IPS-NIHi11 (cell line): ENCODE results near the gene PTPRM.

Source experiments
- DNase-seq: peaks from one replicate; pipeline ENCODE4 v3.0.0; 2012; ENCODE audit warnings: mixed read lengths, low spot score

PTPRM gene

GRCh38 chr18:8365006-8365405 lies 797.9 kb downstream of the PTPRM start:
- no peak for DNase-seq

- DNase-seq: no peak
Observed at GRCh38 chr18:8365528-8365927, 798.4 kb downstream of the PTPRM start.

GRCh38 chr18:8366070-8366469 lies 799.0 kb downstream of the PTPRM start:
- DNase-seq: no peak

GRCh38 chr18:8366656-8367055 lies 799.5 kb downstream of the PTPRM start:
- DNase-seq: peak; percentile 14

- DNase-seq: peak; percentile 83
Observed at GRCh38 chr18:8367217-8367988, 800.3 kb downstream of the PTPRM start.

GRCh38 chr18:8368512-8369217 lies 801.5 kb downstream of the PTPRM start:
- no peak for DNase-seq

GRCh38 chr18:8373486-8373885 lies 806.4 kb downstream of the PTPRM start:
- DNase-seq: no peak

GRCh38 chr18:8374676-8375075 lies 807.6 kb downstream of the PTPRM start:
- no peak for DNase-seq

GRCh38 chr18:8375249-8375648 lies 808.1 kb downstream of the PTPRM start:
- DNase-seq: no peak

GRCh38 chr18:8376113-8376512 lies 809.0 kb downstream of the PTPRM start:
- no peak for DNase-seq

GRCh38 chr18:8379187-8379941 lies 812.2 kb downstream of the PTPRM start:
- no peak for DNase-seq

GRCh38 chr18:8380006-8380405 lies 812.9 kb downstream of the PTPRM start:
- DNase-seq: no peak

- no peak for DNase-seq
Observed at GRCh38 chr18:8380926-8381325, 813.8 kb downstream of the PTPRM start.

GRCh38 chr18:8381821-8382459 lies 814.8 kb downstream of the PTPRM start:
- no peak for DNase-seq

GRCh38 chr18:8385400-8385799 lies 818.3 kb downstream of the PTPRM start:
- DNase-seq: no peak

GRCh38 chr18:8386669-8387380 lies 819.7 kb downstream of the PTPRM start:
- DNase-seq: no peak

GRCh38 chr18:8389391-8390340 lies 822.5 kb downstream of the PTPRM start:
- DNase-seq: peak; percentile 83

GRCh38 chr18:8391068-8391467 lies 824.0 kb downstream of the PTPRM start:
- no peak for DNase-seq

GRCh38 chr18:8396254-8396653 lies 829.1 kb downstream of the PTPRM start:
- DNase-seq: no peak

- DNase-seq: no peak
Observed at GRCh38 chr18:8397034-8397433, 829.9 kb downstream of the PTPRM start.

- DNase-seq: no peak
Observed at GRCh38 chr18:8399138-8399537, 832.0 kb downstream of the PTPRM start.
